Eye (tissue), 1 donor: ENCODE measurements around the gene ENDOU.
"Not testable (repeated sequence)": the region's sequence is repeated elsewhere in the genome, so short reads cannot be mapped to it uniquely, and the experiment has no call there.

ENCODE experiments used
- DNase-seq: peaks from one replicate; pipeline ENCODE4 v3.0.0-alpha.2; 2015

Gene ENDOU

DNA sequence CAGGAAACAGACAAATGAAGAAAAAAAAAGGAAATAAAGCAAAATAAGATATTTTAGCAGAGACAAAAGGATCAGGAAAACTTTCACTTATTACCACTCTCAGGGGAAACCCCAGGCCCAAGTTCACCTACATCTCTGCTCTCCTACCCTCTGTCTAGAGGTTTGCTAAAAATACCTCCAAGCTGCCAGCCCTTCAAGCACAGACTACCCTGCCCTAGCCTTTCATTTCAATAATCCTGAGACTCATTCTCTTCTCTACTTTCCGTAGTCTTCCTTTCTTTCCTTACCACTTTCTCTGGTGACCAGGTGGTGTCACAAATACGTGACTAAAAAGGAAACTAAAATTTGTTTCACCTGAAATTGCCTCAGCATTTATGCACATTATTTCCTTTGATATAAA is 53.2 kb downstream of the ENDOU start:
- DNase-seq: no peak

DNA sequence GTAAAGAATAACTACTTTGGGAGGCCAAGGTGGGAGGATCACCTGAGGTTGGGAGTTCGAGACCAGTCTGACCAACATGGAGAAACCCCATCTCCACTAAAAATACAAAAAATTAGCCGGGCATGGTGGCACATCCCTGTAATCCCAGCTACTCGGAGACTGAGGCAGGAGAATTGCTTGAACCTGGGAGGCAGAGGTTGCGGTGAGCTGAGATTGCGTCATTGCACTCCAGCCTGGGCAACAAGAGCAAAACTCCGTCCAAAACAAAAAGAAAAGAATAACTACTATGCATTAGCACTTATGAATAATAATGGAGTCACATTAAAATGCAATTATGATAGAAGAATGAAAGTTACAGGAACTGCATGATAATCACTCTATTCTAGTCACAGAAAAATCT is 57.4 kb downstream of the ENDOU start:
- not testable (repeated sequence) for DNase-seq
